ENCODE results near the gene MIDN. TPM values are rescaled to one million over a fixed set of nuclear protein-coding genes. Genes with fewer than 3 reads are reported as not detected.

Gene MIDN
- total RNA-seq, 1 experiment from 2014 or later, result 15.6 TPM

DNA sequence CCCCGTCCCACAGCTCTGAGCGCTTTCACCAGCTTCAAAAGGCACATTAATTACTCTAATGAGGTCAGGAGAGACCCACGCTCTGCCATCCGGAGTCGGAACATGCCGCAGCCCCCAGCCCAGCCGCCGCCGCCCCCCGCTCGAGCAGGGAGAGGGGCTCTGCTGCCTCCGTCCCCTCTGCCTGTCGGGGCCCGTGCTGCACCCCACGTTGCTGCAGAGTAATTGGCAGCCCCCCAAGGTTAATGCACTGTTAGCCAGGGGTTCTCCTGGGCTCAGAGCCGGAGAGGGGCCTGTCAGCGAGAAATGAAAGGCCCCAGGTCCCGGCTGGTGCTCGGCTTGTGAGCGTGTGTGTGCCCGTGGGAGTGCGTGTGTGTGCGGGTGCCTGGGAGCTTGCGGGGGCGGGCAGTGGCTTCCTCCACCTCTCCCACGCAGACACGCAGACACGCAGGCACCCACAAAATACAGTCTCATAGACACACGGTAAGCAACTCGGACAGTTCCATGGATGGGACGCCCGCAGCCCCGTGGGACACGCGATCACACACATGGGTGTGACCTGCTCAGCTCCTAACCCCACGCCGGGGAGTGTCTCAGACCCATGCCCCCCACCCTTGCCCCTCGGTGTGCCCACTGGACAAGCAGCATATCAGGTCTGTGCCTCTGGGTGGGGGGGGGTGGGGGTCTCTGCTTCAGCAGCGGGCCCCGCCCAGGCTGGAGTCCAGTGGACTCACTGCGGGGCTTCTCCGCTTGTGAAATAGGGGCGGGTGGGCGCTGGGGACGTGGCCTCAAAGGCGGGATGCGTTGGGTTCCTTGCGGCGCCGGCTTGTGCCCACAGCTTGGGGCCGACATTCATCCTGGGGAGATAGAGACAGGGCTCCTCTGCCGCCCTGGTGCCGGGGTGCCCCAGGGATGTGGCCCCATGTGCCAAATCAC, 32.5 kb downstream of the MIDN start:
- DNase-seq (ENCODE audit: low read depth), result no peak

DNA sequence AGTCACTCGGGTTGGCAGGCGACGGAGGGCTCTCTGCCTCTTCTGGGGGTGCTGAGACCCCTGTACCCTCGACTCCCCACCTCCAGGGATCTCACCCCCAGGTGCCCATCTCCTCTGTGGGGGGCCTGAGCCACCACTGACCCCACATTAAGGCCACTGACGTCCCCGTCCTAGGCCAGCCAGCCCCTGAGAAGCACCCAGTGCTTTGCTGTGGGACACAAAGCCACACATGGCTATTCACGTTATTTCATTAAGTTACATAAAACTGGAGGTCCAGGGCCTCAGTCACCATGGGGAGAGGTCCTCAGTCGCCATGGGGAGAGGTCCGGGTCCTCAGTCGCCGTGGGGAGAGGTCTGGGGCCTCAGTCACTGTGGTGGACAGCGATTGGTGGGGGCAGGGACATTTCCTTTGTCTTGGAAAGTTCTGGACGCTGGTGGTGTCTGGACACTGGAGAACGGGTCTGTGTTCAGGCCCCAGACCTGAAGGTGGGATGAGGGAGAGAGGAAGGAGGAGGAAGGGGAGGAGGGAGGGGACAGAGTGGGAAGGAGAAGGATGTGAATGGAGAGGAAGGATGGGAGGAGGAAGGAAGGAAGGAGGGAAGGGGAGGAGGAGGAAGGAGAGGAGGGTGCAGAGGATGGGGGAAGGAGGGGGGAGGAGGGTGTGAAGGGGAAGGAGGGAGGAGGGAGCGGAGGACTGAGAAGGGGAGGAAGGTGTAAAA, 33.3 kb downstream of the MIDN start:
- no peak for DNase-seq (ENCODE audit: low read depth)

DNA sequence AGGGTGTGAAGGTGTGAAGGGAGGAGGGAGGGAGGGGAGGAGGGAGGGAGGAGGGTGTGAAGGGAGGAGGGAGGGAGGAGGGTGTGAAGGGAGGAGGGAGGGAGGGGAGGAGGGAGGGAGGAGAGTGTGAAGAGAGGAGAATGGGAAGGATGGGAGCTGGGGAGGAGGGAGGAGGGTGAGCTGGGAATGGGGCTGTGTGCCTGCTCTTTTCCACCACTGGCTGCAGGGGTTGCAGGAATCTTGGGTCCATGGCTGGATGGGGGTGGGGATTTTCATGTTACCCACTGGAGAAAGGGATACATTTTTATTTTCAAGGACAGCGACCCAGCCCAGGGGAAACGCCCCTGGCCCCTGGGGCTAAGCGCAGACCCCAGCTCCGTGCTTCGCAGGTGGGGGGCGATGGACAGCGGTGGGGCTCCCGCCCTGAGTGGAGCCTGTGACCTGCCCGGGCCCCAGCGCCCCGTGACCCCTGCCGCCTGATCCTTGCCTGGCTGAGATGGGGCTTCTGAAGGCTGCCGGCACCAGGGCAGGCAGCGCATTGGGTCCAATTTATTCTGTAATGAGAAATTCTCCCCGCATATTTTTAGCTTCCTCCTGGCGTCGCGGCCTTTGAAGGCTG, 34.3 kb downstream of the MIDN start:
- no peak for DNase-seq (ENCODE audit: low read depth)

- no peak for DNase-seq (ENCODE audit: low read depth)
These were observed 35.0 kb downstream of the MIDN start for GRCh38 chr19:1283207-1283916.

- DNase-seq (ENCODE audit: low read depth), result no peak
These were observed 35.5 kb downstream of the MIDN start for GRCh38 chr19:1283917-1284292.

DNA sequence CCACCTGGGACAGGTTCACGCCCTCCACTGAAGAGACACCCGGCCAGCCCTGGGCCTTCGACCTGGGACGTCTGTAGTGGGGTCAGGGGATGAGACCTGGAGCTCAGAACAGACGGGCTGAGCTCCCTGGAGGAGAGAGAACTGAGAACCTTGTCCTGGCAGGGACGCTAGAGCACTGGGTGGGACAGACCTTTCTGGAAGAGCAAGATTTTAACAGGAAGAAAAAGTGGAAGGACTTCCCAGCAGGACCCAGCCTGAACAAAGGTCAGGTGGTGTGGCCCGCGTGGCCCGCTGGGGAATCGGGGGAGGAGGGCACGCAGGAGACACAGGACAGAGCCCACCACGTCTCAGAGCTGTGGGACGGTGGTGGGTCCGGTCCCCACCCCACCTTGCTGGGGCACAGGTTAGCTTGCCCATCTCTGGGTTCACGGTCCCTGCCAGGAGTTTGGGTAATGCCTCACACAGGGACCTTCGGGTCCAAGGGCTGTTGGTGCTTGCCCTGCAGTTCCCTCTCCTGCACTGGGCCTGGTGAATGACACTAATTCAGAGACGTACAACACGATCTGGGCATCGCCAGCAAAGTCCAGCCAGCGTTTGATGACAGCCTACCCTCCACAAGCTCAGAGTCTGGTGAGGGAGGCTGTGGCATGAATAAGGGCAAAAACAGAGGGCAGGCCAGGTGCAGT, 36.1 kb downstream of the MIDN start:
- DNase-seq (ENCODE audit: low read depth), result no peak

GRCh38 chr19:1284979-1285736, 36.8 kb downstream of the MIDN start:
- no peak for DNase-seq (ENCODE audit: low read depth)

DNA sequence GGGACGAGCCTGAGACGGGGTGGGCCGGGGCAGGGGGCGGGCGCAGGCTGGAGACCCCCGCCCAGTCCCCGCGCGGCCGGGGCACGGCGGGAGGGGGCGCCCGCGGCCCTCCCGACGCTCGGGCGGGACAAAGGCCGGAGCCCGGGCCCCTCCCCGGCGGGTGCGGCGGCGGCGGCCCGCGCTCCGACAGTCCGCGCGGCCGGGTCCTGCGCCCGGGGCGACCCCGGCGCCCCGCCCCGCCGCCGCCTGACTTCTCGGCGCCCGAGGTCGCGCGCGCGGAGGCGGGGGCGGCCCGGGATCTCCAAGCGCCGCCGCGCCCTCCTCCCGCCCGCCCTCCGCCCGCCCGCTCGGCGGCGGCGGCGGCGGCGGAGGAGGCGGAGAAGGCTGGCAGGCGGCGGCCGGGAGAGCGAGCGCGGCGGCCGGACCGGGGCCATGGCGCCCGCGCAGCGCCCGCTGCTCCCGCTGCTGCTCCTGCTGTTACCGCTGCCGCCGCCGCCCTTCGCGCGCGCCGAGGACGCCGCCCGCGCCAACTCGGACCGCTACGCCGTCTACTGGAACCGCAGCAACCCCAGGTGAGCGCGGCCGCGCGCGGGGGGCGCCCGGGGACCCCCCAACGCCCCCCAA, 37.5 kb downstream of the MIDN start, which contains the start of gene EFNA2:
Gene EFNA2, plus strand, starts transcription at position 137 of the 624 bp plus-strand sequence. Its CDS starts 296 bp downstream, at position 433.
- no peak for DNase-seq (ENCODE audit: low read depth)

- DNase-seq (ENCODE audit: low read depth), result no peak
These were observed 38.3 kb downstream of the MIDN start for GRCh38 chr19:1286487-1287353.

GRCh38 chr19:1287354-1288225, 39.2 kb downstream of the MIDN start:
- no peak for DNase-seq (ENCODE audit: low read depth)

GRCh38 chr19:1288226-1288612, 39.8 kb downstream of the MIDN start:
- no peak for DNase-seq (ENCODE audit: low read depth)

DNA sequence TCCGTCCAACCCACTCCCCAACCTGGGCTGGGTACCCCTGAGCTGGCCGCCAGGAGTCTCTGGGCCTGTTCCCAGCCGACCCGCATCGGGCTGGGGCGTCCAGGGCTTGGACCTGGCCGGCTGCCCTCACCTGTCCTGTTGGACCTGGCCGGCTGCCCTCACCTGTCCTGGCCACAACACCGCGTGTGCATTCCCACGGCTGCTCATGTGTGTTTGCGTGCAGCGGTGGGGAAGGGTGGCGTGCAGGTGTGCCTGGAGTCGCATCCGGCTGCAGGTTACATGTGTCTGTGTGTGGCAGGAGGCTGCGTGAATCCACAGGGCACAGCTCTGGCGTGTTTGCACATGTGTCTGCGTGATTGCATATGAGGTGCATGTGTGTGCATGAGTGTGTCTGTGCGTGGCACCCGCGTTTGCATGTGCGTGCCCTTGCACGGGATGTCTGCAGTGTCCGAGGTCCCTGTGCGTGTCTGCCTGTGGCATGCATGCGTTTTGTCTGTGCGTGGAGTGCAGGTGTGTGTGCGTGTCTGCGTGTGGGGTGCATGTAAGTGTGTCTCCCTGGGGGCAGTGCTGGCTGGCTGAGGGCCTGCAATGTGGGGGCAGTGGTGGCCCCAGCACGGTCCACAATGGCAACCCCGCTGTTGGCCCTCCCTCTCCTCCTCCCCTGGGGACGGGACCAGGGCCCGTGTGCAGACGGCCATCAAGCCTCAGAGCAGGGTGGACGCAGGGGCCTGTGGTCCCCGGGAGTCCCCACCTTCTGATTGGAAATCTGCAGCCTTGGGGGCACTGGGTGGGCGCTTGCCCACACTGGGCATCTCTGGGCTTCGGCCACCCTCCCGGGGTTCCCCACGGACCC, 40.7 kb downstream of the MIDN start:
- DNase-seq (ENCODE audit: low read depth), result no peak

DNA sequence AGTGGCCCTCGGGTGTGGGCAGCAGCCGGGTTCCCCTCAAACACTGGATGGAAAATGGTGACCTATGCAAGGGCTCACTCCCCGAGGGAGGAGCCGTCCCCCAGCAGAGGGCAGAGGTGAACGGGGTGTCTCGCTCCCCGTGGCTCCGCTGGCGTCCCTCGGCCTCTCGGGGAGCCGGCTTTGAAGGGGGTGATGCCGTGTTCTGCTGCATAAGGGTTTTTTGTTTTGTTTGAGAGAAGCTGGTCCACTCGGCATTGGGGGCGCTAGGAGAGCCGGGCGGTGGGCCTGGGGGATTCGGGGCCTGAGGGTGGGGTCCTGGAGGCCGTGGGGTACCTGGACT, 41.3 kb downstream of the MIDN start:
- DNase-seq (ENCODE audit: low read depth), result no peak

- no peak for DNase-seq (ENCODE audit: low read depth)
These were observed 41.9 kb downstream of the MIDN start for GRCh38 chr19:1290196-1290702.

DNA sequence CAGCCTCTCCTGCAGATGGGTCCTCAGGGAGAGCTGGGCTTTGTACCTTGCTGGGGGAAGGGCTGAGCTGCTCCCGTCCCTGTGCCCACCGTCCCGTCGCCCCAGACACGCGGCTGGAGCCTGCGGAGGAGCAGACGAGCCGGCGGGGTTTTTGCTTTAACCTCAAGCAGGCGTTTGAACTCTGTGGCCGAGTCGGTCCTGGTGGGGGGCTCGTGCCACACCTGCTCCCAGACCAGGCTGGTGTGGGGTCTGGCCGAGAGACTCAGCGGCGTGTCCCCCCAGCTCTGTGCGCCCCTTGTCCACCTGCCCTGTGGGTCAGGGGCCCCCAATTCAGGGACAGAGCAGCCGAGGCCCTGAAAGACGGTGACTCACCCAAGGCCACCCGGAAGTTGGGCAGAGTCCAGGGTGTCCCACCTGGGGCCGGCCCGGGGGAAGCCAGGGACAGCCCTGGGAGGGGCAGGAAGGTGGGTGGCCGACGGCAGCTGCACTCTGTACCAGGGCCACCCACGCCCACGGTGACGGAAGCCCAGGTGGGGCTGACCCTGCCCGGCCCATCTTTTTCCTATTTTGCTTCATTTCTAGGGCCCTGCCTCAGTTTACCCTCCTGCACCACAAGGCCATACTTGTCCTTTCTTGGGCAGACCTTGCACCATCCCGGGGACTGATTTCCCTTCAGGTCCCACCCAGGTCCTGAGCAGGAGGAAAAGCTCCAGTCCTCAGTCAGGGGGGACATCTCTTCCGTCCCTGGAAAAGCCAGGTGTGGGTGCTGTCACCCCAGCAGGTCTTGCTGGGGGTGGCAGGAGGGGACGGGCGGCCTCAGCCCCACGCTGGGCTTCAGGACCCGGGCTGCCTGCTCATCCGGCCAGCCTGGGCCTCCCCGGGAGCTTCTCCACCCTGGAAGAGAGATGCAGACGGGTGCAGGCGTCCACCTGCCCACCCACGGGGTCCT, 42.6 kb downstream of the MIDN start:
- DNase-seq (ENCODE audit: low read depth), result no peak
